ENCODE data around the gene SALL4. TPM values are rescaled to one million over a fixed set of nuclear protein-coding genes. Genes with fewer than 3 reads are reported as not detected.
"Not testable (repeated sequence)": the region's sequence is repeated elsewhere in the genome, so short reads cannot be mapped to it uniquely, and the experiment has no call there.

SALL4 gene
- total and polyA plus RNA-seq, 2 donors (not counting 1 experiment from before 2014, with no cell fraction given): 0.15 to 1.5 TPM

- no peak overlapping the region for H3K27ac ChIP-seq (ENCODE audit: insufficient read depth, low read length)
- no peak overlapping the region for H3K9ac ChIP-seq (ENCODE audit: insufficient read depth, low read length)
- H3K4me2 ChIP-seq (ENCODE audit: extremely low read depth, insufficient read depth, low read length): no peak overlapping the region
- TF ChIP-seq, protein P1, sequence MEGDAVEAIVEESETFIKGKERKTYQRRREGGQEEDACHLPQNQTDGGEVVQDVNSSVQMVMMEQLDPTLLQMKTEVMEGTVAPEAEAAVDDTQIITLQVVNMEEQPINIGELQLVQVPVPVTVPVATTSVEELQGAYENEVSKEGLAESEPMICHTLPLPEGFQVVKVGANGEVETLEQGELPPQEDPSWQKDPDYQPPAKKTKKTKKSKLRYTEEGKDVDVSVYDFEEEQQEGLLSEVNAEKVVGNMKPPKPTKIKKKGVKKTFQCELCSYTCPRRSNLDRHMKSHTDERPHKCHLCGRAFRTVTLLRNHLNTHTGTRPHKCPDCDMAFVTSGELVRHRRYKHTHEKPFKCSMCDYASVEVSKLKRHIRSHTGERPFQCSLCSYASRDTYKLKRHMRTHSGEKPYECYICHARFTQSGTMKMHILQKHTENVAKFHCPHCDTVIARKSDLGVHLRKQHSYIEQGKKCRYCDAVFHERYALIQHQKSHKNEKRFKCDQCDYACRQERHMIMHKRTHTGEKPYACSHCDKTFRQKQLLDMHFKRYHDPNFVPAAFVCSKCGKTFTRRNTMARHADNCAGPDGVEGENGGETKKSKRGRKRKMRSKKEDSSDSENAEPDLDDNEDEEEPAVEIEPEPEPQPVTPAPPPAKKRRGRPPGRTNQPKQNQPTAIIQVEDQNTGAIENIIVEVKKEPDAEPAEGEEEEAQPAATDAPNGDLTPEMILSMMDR (conservative IDR thresholded peaks at IDR 0.05 in 1 of 2, IDR thresholded peaks at IDR 0.05 in 1 of 2; ENCODE audit: low read depth in 1 of 2, low read length in 2 of 2): no peak
- no peak for TF ChIP-seq EZH2 (IDR thresholded peaks at IDR 0.05; ENCODE audit: low read length, missing control alignments)
- H3K4me3 ChIP-seq (replicated peaks in 1 of 4; ENCODE audit: control extremely low read depth in 1 of 4, insufficient read depth in 1 of 4, low read depth in 3 of 4, low read length in 4 of 4): no peak overlapping the region
- H3K27me3 ChIP-seq (ENCODE audit: control insufficient read depth, insufficient read depth, low read length): no peaks in the 10 kb centered on the region
- H3K4me1 ChIP-seq (ENCODE audit: control insufficient read depth, extremely low read depth, insufficient read depth, low read length): peaks cover 15% of the 10 kb centered on the region
- no peaks in the 10 kb centered on the region for H3K36me3 ChIP-seq (ENCODE audit: control insufficient read depth, insufficient read depth, low read length)
- DNase-seq (ENCODE audit: low read depth in 2 of 2): no peak
- H3K79me2 ChIP-seq (ENCODE audit: control insufficient read depth, insufficient read depth, low read length): no peaks in the 10 kb centered on the region
- no peaks in the 10 kb centered on the region for H3K9me3 ChIP-seq (ENCODE audit: control insufficient read depth, insufficient read depth, low read depth, low read length)
- no peak overlapping the region for H2AFZ ChIP-seq (ENCODE audit: low read length)
- H4K20me1 ChIP-seq (ENCODE audit: control insufficient read depth, extremely low read depth, insufficient read depth, low read length): no peaks in the 10 kb centered on the region
Measured at GRCh38 chr20:51740838-51741237, 61.5 kb downstream of the SALL4 start.

DNA sequence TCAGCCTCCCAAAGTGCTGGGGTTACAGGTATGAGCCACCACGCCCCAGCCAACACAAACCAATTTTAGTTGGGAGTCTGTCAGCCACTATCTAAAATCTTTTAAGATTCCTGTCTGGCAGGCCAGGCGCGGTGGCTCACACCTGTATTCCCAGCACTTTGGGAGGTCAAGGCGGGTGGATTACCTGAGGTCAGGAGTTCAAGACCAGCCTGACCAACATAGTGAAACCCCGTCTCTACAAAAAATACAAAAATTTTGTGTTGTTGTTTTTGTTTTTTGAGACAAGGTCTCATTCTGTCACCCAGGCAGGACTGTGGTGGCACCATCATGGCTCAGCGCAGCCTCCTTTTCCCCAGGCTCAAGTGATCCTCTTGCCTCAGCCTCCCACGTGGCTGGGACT is 62.0 kb downstream of the SALL4 start:
- not testable (repeated sequence) for DNase-seq (ENCODE audit: low read depth in 2 of 2); H3K27me3 ChIP-seq (ENCODE audit: control insufficient read depth, insufficient read depth, low read length); H3K9me3 ChIP-seq (ENCODE audit: control insufficient read depth, insufficient read depth, low read depth, low read length); H3K27ac ChIP-seq (ENCODE audit: insufficient read depth, low read length); H3K79me2 ChIP-seq (ENCODE audit: control insufficient read depth, insufficient read depth, low read length); H2AFZ ChIP-seq (ENCODE audit: low read length); H3K36me3 ChIP-seq (ENCODE audit: control insufficient read depth, insufficient read depth, low read length); H3K4me3 ChIP-seq (replicated peaks in 1 of 4; ENCODE audit: control extremely low read depth in 1 of 4, insufficient read depth in 1 of 4, low read depth in 3 of 4, low read length in 4 of 4); H3K4me2 ChIP-seq (ENCODE audit: extremely low read depth, insufficient read depth, low read length); H4K20me1 ChIP-seq (ENCODE audit: control insufficient read depth, extremely low read depth, insufficient read depth, low read length); H3K9ac ChIP-seq (ENCODE audit: insufficient read depth, low read length)
- H3K4me1 ChIP-seq (ENCODE audit: control insufficient read depth, extremely low read depth, insufficient read depth, low read length): peaks cover 15% of the 10 kb centered on the region

DNA sequence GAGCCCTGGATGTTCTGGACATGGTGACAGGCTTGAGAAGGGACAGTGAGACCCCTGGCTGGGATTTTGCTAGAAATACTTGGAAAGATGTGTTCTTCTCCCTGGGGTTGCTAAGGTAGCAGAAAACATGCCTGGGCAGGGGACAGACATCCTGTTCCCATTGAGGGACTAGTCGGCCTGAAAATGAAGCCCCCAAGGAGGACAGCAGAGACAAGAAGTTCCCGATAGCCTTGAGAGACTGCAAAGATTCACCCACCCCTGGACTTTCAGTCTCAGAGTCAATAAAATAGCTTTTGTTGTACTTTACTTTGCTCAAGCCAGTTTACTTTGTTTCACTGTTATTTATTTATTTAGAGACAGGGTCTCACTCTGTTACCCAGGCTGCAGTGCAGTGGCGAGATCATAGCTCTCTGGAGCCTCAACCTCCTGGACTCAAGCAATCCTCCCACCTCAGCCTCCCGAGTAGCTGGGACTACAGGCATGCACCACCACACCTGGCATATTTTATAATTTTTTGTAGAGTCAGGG is 62.5 kb downstream of the SALL4 start:
- Histone ChIP-seq H2AFZ (ENCODE audit: low read length) (no peak overlapping the region), H3K79me2 (ENCODE audit: control insufficient read depth, insufficient read depth, low read length) (no peaks in the 10 kb centered on the region), H3K4me3 (replicated peaks in 1 of 4; ENCODE audit: control extremely low read depth in 1 of 4, insufficient read depth in 1 of 4, low read depth in 3 of 4, low read length in 4 of 4) (no peak overlapping the region), H3K4me1 (ENCODE audit: control insufficient read depth, extremely low read depth, insufficient read depth, low read length) (peaks cover 15% of the 10 kb centered on the region), H3K27me3 (ENCODE audit: control insufficient read depth, insufficient read depth, low read length) (no peaks in the 10 kb centered on the region), H3K9me3 (ENCODE audit: control insufficient read depth, insufficient read depth, low read depth, low read length) (no peaks in the 10 kb centered on the region), H3K27ac (ENCODE audit: insufficient read depth, low read length) (no peak overlapping the region), H3K4me2 (ENCODE audit: extremely low read depth, insufficient read depth, low read length) (no peak overlapping the region), H3K9ac (ENCODE audit: insufficient read depth, low read length) (no peak overlapping the region), H3K36me3 (ENCODE audit: control insufficient read depth, insufficient read depth, low read length) (no peaks in the 10 kb centered on the region), H4K20me1 (ENCODE audit: control insufficient read depth, extremely low read depth, insufficient read depth, low read length) (no peaks in the 10 kb centered on the region)
- no peak for TF ChIP-seq EZH2 (IDR thresholded peaks at IDR 0.05; ENCODE audit: low read length, missing control alignments)
- TF ChIP-seq, protein P1 (conservative IDR thresholded peaks at IDR 0.05 in 1 of 2, IDR thresholded peaks at IDR 0.05 in 1 of 2; ENCODE audit: low read depth in 1 of 2, low read length in 2 of 2): no peak
- DNase-seq (ENCODE audit: low read depth in 2 of 2): no peak
